PC-9 (cell line): ENCODE data around the gene MAST2.

Experiments
- EZH2 ChIP-seq: fragments of 200-600 bp; sonication (generic); IDR thresholded peaks from 2 replicates; pipeline ENCODE4 v1.8.0; 2017; ENCODE audit warnings: antibody characterized with exemption, low read depth
- TF ChIP-seq, protein P1 (sequence below): fragments of 200-600 bp; sonication (generic); conservative IDR thresholded peaks from 2 replicates; pipeline ENCODE4 v1.6.1; 2017; ENCODE audit warnings: mixed run types, antibody characterized with exemption, mild to moderate bottlenecking, moderate library complexity

DNA sequence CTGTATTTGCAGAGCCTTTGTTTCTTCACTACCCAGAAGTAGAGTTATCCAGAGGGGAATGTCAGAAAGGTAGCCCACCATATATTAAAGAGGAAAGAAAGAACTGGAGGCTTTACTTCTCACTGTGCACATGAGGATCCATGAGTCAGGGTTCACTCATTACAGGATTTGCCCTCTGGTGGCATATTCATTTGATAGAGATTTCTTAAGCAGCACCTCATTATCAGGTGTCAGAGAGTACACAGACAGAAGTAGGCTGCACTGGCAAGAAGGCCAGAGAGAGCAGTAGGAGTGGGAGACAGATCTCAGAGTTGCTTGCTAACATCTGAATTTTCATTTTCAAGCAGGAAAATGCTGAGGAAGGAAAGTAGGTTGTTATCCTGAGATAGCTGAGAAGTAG lies 205.2 kb downstream of the MAST2 start:
- no peak for TF ChIP-seq EZH2
- TF ChIP-seq, protein P1, sequence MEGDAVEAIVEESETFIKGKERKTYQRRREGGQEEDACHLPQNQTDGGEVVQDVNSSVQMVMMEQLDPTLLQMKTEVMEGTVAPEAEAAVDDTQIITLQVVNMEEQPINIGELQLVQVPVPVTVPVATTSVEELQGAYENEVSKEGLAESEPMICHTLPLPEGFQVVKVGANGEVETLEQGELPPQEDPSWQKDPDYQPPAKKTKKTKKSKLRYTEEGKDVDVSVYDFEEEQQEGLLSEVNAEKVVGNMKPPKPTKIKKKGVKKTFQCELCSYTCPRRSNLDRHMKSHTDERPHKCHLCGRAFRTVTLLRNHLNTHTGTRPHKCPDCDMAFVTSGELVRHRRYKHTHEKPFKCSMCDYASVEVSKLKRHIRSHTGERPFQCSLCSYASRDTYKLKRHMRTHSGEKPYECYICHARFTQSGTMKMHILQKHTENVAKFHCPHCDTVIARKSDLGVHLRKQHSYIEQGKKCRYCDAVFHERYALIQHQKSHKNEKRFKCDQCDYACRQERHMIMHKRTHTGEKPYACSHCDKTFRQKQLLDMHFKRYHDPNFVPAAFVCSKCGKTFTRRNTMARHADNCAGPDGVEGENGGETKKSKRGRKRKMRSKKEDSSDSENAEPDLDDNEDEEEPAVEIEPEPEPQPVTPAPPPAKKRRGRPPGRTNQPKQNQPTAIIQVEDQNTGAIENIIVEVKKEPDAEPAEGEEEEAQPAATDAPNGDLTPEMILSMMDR = no peak
